Measurements from ENCODE around the gene USP1. TPM values are rescaled to one million over a fixed set of nuclear protein-coding genes. Genes with fewer than 3 reads are reported as not detected.

Gene USP1
- total and polyA plus RNA-seq, 2 of the 4 experiments (the other 2 are of a cell fraction) = 7.5 to 9.7 TPM

DNA sequence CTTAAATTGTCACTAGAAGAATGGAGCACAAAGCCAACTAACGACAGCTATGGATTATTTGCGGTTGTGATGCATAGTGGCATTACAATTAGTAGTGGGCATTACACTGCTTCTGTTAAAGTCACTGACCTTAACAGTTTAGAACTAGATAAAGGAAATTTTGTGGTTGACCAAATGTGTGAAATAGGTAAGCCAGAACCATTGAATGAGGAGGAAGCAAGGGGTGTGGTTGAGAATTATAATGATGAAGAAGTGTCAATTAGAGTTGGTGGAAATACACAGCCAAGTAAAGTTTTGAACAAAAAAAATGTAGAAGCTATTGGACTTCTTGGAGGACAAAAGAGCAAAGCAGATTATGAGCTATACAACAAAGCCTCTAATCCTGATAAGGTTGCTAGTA, 13.5 kb downstream of the USP1 start:
- POLR2A ChIA-PET (ENCODE audit: unreplicated experiment) = no interaction called here
- H3K4me2 ChIP-seq (ENCODE audit: low read depth, low read length) = no peak overlapping the region
- no peak for DNase-seq
- H2AK5ac ChIP-seq (ENCODE audit: low read depth, low read length) = no peak overlapping the region
- peaks cover 29% of the 10 kb centered on the region for H3K36me3 ChIP-seq (ENCODE audit: control insufficient read depth, insufficient read depth, low read length)
- H3K27ac ChIP-seq (ENCODE audit: insufficient read depth, low read length) = no peak overlapping the region
- H3K56ac ChIP-seq (ENCODE audit: extremely low read depth, insufficient read depth, low read length) = no peak overlapping the region
- H2AFZ ChIP-seq (replicated peaks; ENCODE audit: low read length, poor library complexity) = no peak overlapping the region
- H3K9ac ChIP-seq (ENCODE audit: low read depth, low read length) = no peak overlapping the region
- CTCF ChIA-PET = no interaction called here
- BruUV-seq (replicated peaks) = no TSS peak
- H3K9me1 ChIP-seq (ENCODE audit: insufficient read depth, low read length) = no peaks in the 10 kb centered on the region
- H4K91ac ChIP-seq (ENCODE audit: insufficient read depth, low read depth, low read length) = no peak overlapping the region
- H3K4me1 ChIP-seq (ENCODE audit: control insufficient read depth, insufficient read depth, low read length) = no peaks in the 10 kb centered on the region
- no peak overlapping the region for H2BK5ac ChIP-seq (ENCODE audit: low read depth, low read length, poor library complexity, severe bottlenecking)
- dilution Hi-C loops (cut with HindIII; ENCODE audit: low sequenced_read_pairs, unreplicated experiment) (no loop called here), intact Hi-C loops (cut with micrococcal nuclease) (no loop called here), in situ Hi-C loops (cut with MboI; ENCODE audit: low sequenced_read_pairs) (no loop called here)
- no peaks in the 10 kb centered on the region for H4K20me1 ChIP-seq (ENCODE audit: insufficient read depth, low read length)
- no peaks in the 10 kb centered on the region for H3K27me3 ChIP-seq (ENCODE audit: control insufficient read depth, insufficient read depth, low read length)
- no peaks in the 10 kb centered on the region for H3K9me3 ChIP-seq (ENCODE audit: control insufficient read depth, insufficient read depth, low read length)
- TF ChIP-seq RAD21 (IDR thresholded peaks at IDR 0.05; ENCODE audit: low read length) (no peak), FOS (IDR thresholded peaks at IDR 0.05; ENCODE audit: low read depth, low read length) (no peak), POLR2A (IDR thresholded peaks at IDR 0.05; ENCODE audit: low read depth, low read length) (no peak)
- no peak for ATAC-seq (ENCODE audit: low read depth)
- H2BK120ac ChIP-seq (ENCODE audit: low read depth, low read length) = no peak overlapping the region
- no peak overlapping the region for H3K4me3 ChIP-seq (ENCODE audit: insufficient read depth, low read depth, low read length)
- no peak overlapping the region for H3K18ac ChIP-seq (ENCODE audit: low read depth, low read length)
- no peak overlapping the region for H4K5ac ChIP-seq (ENCODE audit: low read depth, low read length)
- H2AK9ac ChIP-seq (replicated peaks; ENCODE audit: low read depth, low read length, poor library complexity) = no peak overlapping the region
- H3K14ac ChIP-seq (replicated peaks; ENCODE audit: low read depth, low read length) = no peak overlapping the region
- no peak overlapping the region for H3K23ac ChIP-seq (ENCODE audit: low read depth, low read length)
- no peak overlapping the region for H2BK15ac ChIP-seq (ENCODE audit: low read depth, low read length)
- no peak overlapping the region for H3K4ac ChIP-seq (ENCODE audit: low read depth, low read length)
- H2BK20ac ChIP-seq (ENCODE audit: low read depth, low read length) = no peak overlapping the region
- peaks cover 10 to 13% of the 10 kb centered on the region in 2 experiments for H3K79me1 ChIP-seq (ENCODE audit: low read depth in 1 of 2, low read length in 2 of 2)
- no CpG with 5 or more reads among the region's 2 CpGs for WGBS, 2 experiments (ENCODE audit: extremely low coverage in 2 of 2, insufficient read length in 1 of 2)
- no peak overlapping the region for H4K8ac ChIP-seq (ENCODE audit: low read depth in 2 of 2, low read length in 2 of 2)

Measured in IMR-90 (cell line).